Inflammatory macrophage treated with lipopolysaccharide for 1 hour (primary cell): ENCODE data around the gene RPS4Y1.

Experiments used
- DNase-seq, 2 donors: peaks; one replicate each; pipeline ENCODE4 v3.0.0-alpha.2; 2020 to 2022

The RPS4Y1 gene

GRCh38 chrY:2885880-2886279 is 44.5 kb downstream of the RPS4Y1 start:
- no peak for DNase-seq

- DNase-seq = peak in 1 of 2 donors; percentile 14
Observed at GRCh38 chrY:2887386-2887785, 46.0 kb downstream of the RPS4Y1 start.

GRCh38 chrY:2887955-2888354 is 46.6 kb downstream of the RPS4Y1 start:
- peak in 1 of 2 donors; percentile 39 for DNase-seq

GRCh38 chrY:2893471-2893870 is 52.1 kb downstream of the RPS4Y1 start:
- peak; percentile 38 for DNase-seq

- no peak for DNase-seq
Observed at GRCh38 chrY:2896050-2896449, 54.6 kb downstream of the RPS4Y1 start.

GRCh38 chrY:2907356-2907755 is 66.0 kb downstream of the RPS4Y1 start:
- DNase-seq = no peak

- peak; percentile 26 to 43 for DNase-seq
Observed at GRCh38 chrY:2913066-2913815, 71.8 kb downstream of the RPS4Y1 start.
